Uterus (tissue), 2 donors: ENCODE data around the gene TBC1D13.
"Not testable (repeated sequence)": the region's sequence is repeated elsewhere in the genome, so short reads cannot be mapped to it uniquely, and the experiment has no call there.

Experiments used
- CTCF ChIP-seq, 4 experiments: fragments of 200-600 bp in 2 of 4; fragments of 450-650 bp in 2 of 4; sonication (generic) in 2 of 4; IDR thresholded peaks; one replicate each; pipeline ENCODE4 v1.5.1; 2016 to 2019; ENCODE audit warnings: antibody characterized with exemption in 4 of 4, mild to moderate bottlenecking in 2 of 4, moderate library complexity in 1 of 4
- POLR2A ChIP-seq, 2 donors: fragments of 450-650 bp; IDR thresholded peaks; one replicate each; pipeline ENCODE4 v1.6.1; 2016; ENCODE audit warnings: antibody characterized with exemption in 2 of 2, mild to moderate bottlenecking in 1 of 2, moderate library complexity in 1 of 2

GRCh38 chr9:128858476-128858875, 71.4 kb downstream of the TBC1D13 start:
- TF ChIP-seq CTCF, POLR2A (IDR thresholded peaks at IDR 0.05): not testable (repeated sequence)
